GM19397 (cell line): ENCODE measurements around the gene ITIH2.

Experiments
- ATAC-seq: cut with Tn5 transposase; IDR thresholded peaks from one replicate; pipeline ENCODE4 v1.9.1; 2021; ENCODE audit warnings: mild to moderate bottlenecking, moderate library complexity; ENCODE audit not compliant: unreplicated experiment

Gene ITIH2

GRCh38 chr10:7792541-7792940 is 89.4 kb downstream of the ITIH2 start:
- no peak for ATAC-seq

- no peak for ATAC-seq
Measured at GRCh38 chr10:7794251-7795026, 91.3 kb downstream of the ITIH2 start.

- ATAC-seq: no peak
Measured at GRCh38 chr10:7795605-7796004, 92.5 kb downstream of the ITIH2 start.

GRCh38 chr10:7797582-7797981 is 94.5 kb downstream of the ITIH2 start:
- ATAC-seq: no peak
